ENCODE results near the gene YLPM1.

YLPM1 gene

DNA sequence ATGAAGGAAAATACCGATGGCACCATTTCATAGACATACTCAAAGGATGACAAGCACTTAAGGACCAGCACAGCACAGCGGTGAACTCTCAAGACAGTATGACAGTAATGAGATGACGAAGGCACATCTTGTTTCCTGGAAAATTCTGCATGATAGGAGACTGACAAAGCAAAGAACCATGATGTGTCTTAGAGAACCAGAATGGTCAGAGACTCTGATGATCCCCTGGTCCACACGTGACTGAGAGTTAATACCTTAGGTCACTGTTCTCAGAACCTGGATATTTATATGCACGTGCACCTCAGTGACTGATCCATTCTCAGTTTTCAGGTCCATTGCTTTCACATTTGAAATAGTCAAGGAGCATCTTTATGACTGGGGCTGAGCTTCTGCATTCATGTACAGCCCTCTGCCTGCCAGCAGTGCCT, 77.5 kb downstream of the YLPM1 start:
- no peak for DNase-seq (ENCODE audit: low read depth)

DNA sequence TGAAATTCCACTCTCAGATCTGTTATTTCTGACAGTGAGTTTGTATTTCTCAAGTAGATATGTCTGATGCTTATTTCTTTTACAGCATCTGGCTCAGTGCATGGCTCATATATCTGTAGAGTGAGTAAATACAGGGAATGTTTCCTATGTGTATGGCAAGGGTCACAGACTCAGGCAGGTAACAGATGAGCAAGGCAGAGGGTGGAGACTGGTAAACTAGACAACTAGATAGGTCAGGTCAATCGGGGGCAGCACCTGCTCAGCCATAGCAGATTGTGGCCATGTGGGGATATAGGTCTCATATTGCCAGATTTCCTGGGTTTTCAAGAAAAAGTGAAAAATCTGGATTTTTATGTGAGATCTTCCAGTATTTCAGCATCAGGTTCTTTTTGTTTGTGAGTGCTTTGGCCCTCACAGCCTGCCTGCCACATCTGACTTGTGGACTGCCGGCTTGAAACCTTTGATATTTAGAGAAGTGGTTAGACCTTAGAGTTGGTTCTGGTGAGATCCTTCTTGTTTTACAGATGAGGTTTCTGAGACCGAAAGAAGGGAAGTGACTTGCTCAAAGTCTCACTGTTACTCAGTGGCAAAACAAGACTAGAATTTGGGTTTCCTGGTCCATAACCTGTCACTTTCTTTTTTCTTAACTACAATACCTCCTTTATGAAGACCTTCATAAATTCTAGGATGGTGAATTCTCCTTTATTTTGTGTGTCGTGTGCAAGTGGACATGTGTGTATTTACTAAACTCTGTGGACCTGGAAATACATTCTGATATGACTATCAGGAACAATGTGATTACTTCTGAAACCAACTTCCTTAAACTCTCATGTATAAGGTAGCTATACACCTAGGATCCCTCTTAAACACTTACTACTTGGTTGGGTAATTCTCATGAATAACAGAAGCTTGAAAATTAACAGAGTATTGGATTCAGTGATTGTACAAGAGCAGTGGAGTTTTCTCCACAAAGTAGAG, 78.4 kb downstream of the YLPM1 start:
- no peak for DNase-seq (ENCODE audit: low read depth)

DNA sequence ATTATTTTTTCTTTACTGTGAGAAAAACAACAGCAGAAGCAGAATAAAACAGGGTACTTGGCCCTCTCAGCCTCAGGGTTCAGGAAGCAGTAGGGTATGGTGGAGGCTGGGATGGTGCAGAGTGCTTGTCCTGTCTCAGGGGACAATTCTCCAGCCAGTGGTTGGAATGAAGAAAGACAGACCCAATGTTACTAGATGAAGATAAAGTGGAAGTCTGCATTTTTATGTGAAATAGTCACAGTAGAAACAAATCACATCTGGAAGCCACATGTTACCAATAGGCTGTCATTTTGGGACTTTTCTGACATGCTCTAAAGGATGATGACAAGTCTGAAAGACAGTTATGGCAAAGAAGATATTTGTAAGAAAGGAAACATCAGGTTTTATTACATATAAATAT, 80.5 kb downstream of the YLPM1 start:
- DNase-seq (ENCODE audit: low read depth): peak; percentile 36

DNA sequence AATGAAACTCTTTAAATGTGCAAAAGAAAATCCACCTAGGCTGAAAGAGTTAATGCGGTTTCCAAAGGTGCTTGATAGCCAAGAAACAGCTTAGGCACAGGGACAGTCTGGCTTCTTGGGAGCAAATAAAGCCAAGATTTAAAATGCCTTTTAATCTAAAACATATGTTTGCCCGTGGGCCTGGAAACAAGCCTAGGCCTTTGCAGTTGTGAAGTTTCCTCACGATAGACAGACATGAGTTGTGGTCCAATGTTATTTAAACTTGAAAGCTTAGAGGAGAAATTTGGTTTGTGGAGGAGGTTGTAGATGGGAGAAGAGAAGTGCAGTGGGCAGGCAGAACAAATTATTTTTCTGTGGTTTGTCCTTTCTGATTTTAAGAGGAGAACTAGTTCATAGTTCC, 83.1 kb downstream of the YLPM1 start:
- no peak for DNase-seq (ENCODE audit: low read depth)

DNA sequence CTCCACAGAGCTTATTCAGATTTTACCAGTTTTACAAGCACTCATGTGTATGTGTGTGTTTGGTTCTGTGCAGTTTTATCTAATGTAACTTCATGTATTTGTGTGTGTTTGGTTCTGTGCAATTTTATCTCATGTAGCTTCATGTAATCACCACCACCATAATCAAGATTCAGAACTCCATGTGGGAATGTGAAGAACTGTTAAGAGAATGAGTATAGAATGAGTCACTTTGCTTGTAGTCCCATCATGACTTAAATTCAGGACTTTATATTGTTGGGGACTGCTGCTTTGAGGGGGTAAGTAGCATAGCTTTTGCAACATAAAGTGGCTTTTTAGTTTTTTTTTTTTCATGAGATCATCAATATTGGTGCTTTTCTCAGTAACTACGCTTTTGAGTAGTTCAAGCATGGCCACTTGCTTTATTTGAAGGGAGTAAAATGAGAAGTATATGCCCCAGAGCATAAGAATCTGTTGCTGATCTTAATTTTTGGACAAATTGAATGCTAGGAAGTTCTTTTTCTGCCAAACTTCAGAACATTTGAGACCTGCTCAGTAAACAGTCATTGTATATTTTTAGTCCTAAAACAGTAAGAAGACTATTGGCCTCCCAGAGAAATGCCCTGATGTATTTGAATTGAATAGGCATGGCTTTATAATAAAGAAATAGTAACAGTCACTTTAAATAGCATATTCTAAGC, 84.0 kb downstream of the YLPM1 start:
- DNase-seq (ENCODE audit: low read depth): peak; percentile 81

DNA sequence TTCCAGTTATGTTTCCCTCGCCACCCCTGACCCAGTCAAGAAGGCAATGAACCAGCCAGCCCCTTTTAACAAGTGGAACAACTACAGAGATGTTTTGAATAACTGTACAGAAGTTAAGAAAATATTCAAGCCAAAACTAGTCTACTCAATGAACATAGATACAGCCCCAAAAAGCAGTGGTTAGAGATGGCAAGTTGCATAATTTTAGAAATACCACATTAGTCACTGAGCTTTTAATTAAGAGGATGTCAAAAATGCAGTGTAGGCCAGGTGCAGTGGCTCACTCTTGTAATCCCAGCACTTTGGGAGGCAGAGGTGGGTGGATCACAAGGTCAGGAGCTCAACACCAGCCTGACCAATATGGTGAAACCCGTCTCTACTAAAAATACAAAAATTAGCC, 85.7 kb downstream of the YLPM1 start:
- no peak for DNase-seq (ENCODE audit: low read depth)

DNA sequence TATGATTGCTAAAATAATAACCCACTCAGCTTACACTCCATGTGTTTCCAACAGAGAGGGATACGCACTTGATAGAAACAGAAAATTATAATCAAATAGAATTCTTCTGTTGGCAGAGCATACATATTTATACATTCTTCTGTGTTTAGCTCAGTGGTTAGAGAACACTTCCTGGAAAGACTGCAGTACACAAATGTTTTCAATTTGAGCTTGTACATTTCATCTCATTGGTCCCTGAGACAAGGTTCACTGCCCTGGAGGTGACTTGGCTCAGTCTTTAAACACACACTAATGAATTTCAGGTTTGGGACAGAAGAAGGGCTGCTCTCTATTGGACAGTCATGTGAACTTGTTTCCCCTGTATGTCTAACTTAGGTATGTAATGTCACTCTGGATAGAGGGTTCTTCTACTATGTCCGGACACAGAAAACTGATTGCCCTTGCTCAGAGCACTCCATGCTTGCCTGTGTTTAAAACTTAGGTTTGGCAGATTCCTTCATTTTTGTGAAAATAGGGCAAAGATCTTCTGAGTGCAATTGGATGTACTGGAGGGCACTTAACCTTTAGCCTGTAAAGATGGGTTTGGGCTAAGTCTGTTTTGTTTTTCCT, 89.9 kb downstream of the YLPM1 start:
- DNase-seq (ENCODE audit: low read depth): peak; percentile 10

DNA sequence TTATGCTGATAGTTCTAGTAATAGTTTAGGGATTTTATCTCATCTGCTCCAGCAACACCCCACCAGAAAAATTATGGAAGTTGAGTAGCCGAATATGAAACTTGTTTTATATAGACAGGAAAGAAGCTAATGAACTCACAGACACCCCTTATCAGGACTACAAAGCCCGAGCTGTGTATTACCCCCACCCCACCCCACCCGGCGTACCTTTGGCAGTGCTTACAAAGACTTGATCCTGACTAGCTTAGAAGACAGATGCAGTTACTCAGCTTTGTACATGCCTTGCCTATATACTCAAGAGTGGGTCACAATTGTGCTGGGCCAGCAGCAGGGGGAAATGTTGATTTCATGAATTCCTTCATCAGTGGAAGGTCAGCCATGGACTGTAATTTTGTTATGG, 90.5 kb downstream of the YLPM1 start:
- DNase-seq (ENCODE audit: low read depth): no peak

DNA sequence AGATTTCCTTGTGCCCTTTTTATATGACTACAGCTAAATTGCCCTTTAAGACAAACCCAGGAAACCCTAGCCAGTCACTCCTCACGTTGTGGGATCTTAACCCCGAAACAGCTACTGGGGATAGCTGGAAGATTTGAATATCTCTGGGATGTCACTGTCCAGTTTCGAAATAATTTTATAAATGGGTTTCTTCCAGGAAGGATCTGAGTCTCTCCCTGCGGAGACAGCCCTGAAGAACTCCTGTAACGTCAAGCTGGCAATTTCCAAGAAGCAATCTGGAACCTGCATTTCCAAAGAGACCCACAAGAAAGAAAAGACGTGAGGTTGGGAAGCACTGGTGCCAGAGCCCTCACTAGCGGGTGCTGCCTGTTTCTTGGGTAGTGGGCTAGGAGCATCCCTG, 91.9 kb downstream of the YLPM1 start:
- no peak for DNase-seq (ENCODE audit: low read depth)

DNA sequence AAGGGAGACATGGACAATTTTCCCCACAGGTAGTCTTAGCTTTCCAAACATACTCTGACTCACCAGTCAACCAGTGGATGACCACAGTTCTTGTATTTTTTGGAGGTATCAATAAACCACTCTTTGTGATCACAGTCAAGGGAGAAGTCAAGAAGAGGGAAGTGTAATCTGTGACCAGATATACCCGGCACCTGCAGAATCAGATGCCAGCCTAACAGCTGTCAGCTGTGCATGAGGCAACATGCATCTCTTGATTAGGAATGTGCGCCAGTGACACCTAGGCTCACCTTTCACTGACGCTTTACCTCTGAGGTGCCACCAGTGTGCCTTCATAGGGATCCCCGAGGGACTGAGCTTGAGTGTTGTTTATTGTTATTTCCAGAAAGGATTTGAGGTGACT, 92.8 kb downstream of the YLPM1 start:
- DNase-seq (ENCODE audit: low read depth): no peak

DNA sequence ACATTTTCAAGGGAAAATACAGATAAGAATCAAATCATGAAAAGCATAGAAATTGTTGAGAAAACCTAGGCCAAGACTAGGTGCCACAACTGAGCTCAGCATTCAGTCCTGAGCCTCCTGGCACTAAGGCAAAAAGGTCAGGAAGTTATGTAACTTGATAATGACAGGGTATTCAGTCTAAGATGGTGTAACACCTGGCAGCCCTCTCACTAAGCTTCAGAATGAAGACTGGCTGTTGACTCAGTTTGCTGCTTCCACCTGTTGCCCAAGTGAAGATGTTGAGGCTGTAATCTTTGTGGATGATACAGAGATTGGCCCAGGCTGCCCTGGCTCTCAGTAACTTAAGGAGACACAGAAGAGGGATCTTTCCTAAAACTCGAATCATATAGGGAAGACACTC, 93.2 kb downstream of the YLPM1 start:
- DNase-seq (ENCODE audit: low read depth): no peak

DNA sequence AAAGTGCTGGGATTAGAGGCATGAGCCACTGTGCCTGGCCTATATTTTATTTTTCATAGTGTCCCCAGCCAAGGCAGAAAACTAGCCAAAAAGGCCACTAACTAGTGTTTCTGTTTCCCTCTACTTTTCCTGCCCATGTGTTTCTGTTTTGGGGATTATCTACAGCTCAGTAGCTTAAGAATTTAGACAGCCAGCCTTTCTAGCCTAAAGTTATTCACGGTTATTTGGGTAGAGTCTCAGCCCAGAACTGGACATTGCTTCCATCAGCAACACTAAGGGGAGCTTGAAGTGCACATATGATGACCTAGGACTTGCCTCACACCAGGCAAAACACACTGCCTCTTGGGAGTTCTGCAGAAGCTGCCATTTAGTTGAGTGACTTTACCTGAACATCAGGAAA, 94.9 kb downstream of the YLPM1 start:
- no peak for DNase-seq (ENCODE audit: low read depth)

DNA sequence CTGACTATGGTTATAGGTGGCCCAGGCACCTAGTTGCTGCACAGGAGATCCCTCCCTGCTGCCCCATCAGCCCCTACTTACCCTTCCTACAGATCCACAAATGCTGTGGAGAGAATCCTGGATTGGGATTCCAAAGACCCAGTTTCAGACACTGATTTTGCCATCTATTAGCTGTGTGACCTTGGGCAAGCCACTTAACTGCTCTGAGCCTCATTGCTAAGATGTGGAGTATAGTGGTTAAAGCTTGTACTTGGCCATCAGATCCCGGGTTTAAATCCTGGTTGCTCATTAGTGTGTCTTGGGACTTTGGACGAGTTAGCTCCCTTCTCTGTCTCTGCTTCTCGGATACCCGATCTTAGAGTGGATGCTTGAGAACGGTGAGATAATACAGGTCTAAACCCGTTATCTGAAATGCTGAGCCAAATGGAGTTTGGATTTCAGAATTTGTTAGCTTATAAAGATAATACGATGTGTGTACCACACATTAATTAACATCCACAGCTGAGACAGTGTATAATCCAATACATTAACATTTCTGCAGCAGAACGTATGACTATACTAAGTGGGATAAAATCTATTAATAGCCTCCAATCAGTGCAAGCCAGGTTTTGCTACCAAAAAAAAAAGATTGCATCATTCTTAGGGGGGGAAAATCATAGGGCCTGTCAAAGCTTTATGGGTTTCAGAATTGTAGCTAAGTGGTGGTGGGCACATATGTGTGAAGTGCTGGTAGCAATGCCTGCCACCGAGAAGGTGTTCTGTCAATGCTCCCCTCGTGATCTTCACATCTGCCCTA, 96.8 kb downstream of the YLPM1 start:
- DNase-seq (ENCODE audit: low read depth): no peak

DNA sequence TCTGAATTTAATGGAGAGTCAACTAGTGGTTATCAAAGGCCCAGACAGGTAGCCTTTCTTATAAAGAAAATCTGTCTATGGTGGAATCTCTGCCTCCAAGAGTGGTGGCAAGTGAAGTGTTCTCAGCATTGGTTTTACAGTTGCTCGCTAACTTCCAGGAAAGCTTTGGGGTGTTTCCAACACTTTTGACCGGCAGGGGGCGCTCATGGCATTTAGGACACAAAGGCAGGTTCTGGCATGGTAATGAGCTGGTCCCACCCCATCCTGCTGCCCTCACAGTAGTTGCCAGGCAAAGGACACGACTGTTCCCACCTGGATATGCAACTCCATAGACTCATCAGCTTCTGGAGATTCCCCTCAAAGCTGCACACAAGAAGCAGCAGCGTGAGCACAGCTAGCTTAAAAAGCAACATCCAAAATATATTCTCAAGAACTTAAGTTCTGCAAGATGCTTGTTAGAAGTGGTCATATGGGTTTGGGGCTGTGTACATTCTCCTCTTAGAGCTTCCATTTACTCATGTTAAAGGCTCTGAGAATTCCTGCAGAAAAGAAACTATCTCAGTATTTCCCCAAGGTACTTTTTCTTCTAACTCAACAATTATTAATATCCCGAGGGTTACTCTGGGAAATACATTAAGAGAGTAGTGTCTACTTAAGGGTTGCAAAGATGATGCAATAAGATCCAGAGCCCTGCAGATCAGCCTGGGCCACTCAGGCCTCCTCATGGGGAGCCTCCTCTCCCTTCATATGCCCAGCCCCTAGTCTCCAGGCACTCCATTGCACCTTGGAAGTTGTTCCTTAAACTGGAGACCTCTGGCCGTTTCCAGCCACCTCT, 98.0 kb downstream of the YLPM1 start:
- DNase-seq (ENCODE audit: low read depth): peak; percentile 87

DNA sequence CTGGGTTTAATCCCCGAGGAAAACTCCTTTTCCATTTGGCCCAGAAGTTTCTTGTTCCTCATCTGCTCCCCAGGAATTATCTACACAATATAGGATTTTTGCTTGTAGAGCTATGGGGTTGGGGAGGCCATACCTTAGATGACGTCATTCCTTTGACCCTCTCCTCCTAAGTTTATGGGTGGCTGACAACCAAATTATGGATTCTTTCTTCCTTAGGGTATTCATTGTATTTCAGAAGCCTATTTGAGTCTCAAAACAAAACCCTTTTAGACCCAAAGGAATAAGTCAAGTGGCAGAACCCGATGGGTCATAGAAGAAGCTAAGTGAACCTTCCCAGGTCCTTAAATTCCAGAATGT, 98.6 kb downstream of the YLPM1 start:
- no peak for DNase-seq (ENCODE audit: low read depth)

DNA sequence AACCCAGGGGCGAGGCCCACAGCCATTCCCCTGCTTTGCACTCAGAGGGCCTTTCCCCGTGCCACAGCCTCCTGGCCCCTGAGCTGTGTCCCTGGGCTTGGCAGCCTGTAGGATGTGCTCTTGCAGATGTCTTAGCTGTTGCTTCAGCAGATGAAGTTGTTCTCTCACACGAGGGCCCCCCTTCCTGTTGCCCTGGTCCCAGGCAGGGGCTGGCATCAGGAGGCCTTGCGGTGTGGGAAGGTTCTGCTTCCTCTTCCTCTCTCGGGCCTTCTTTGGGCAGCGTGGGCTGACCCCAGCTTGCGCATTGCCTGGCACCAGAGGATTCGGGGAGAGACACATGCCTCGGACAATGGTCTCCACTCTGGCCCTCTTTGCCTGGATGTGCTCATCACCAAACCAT, 100.2 kb downstream of the YLPM1 start:
- DNase-seq (ENCODE audit: low read depth): no peak

DNA sequence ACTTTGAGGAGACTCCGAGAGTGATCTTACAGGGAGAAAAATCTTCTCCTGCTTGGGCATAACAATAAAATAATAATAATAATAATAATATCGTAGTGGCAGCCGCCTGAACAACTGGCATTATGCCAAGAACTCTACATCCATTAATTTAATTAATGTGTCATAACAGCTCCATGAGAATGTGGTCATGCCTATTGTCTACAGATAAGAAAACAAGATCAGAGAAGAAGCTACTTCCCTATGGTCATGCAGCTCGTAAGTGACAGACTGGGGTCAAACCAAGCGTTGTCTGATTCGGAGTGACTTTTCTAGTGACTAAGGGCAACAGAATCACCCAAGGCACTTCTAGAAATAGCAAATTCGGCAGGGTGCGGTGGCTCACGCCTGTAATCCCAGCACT, 101.1 kb downstream of the YLPM1 start:
- no peak for DNase-seq (ENCODE audit: low read depth)

DNA sequence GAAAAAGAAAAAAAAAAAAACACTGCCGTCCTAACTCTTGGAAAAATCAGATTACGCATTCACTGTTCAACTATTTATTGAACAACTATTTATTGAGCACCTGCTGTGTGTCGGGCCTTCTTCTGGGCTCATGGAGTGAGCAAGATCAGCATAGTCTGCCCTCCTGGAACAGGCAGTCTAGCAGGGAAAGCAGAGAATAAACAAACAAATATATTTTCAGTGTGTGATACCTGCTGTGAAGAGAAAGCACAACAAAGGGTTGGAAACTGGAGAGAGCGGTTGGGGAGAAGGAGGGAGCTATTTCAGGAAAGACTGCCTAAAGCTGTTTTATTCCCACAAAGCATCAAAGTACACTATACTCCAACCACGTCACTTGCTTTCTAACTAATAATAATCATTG, 102.0 kb downstream of the YLPM1 start:
- DNase-seq (ENCODE audit: low read depth): no peak

DNA sequence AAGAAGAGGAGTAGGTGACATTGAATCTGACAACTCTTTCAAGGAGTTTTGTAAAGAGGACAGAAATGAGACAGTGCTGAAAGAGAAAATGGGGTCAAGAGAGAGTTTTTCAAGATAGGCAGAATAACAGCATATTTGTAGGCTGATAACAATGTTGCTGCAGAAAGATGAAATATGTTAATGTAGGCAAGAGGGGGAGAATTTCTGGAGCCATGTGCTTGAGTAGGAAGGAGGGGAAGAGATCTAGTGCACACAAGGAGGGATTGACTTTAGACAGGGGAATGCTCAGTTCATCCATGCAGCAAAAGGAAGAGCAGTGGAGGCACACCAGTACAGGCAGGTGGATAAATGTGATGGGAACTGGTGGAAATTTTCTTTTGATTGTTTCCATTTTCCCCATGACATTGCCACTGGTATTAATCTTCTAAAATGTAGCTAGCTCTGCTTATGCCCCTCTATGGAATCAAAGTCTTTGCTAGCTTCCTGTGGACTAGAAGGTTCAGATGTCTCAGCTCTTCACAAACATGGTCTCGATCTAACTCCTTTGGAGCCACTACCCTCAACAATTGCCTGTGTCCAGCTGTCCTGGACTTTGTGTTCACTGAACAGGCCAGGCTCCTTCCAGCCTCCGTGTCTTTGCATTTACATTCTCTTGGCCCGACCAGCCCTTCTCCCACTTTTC, 103.7 kb downstream of the YLPM1 start:
- no peak for DNase-seq (ENCODE audit: low read depth)

DNA sequence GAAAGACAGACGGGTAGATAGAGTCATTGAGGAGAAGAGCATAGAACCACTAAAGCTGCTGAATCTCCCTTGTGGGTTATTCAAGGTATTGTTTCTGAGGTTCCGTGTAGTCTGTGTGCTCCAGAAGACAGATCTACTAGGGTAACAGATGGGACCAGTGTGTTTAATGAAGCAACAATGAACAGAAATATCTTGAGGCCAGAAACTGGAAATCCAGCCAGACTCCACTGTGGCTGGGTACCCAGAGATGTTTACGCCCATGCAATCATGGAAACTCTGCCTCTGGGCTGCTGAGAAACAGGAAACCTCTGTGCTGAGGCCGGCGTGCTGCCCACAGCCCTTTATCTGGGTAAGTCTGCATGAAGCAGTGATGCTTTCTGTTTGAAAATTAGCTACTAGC, 104.6 kb downstream of the YLPM1 start:
- no peak for DNase-seq (ENCODE audit: low read depth)

DNA sequence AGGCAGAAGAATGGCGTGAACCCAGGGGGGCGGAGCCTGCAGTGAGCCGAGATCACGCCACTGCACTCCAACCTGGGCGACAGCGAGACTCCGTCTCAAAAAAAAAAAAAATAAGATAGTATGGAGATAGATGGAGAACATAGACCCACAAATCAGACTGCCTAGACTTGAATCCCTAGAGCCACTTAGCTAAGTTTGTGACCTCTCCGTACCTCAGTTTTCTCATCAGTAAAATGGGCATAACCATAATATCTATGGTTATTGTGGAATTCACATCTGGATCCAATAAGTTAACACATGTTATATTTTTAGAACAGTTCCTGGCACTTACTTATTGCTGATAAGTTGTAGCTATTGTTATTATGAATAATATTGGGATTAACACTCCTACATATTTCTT, 105.6 kb downstream of the YLPM1 start:
- DNase-seq (ENCODE audit: low read depth): no peak
